ENCODE data around the gene DNAJC5G. TPM values are rescaled to one million over a fixed set of nuclear protein-coding genes. Genes with fewer than 3 reads are reported as not detected.

The DNAJC5G gene
- total and polyA plus RNA-seq, 2 of the 13 experiments (the other 11 are each of a cell fraction or from before 2014, with no cell fraction given) = 0.05 TPM; not detected in 1

- TF ChIP-seq CEBPZ (IDR thresholded peaks at IDR 0.05; ENCODE audit: low read length) (no peak), HIVEP1 (CRISPR knock-in tag; IDR thresholded peaks at IDR 0.05) (0 out of 2 replicates have a peak, but pooled peaks have one; percentile 13), TARDBP (CRISPR knock-in tag; IDR thresholded peaks at IDR 0.05) (0 out of 2 replicates have a peak, but pooled peaks have one; percentile 12), TBL1XR1 (IDR thresholded peaks at IDR 0.05; ENCODE audit: borderline replicate concordance, low read length, partially characterized antibody) (no peak), TEAD3 (CRISPR knock-in tag; optimal IDR thresholded peaks at IDR 0.05; ENCODE audit: borderline replicate concordance) (peak; percentile 13), THAP7 (CRISPR knock-in tag; IDR thresholded peaks at IDR 0.05) (0 out of 2 replicates have a peak, but pooled peaks have one; percentile 53), ZNF343 (CRISPR knock-in tag; IDR thresholded peaks at IDR 0.05) (no peak), MTA1 (CRISPR knock-in tag; IDR thresholded peaks at IDR 0.05; ENCODE audit: borderline replicate concordance) (0 out of 2 replicates have a peak, but pooled peaks have one; percentile 6), ZSCAN5A (CRISPR knock-in tag; IDR thresholded peaks at IDR 0.05; ENCODE audit: borderline replicate concordance) (peak; percentile 32; the same call in 1 of the 2 replicates), SNAI1 (CRISPR knock-in tag; IDR thresholded peaks at IDR 0.05; ENCODE audit: borderline replicate concordance) (0 out of 2 replicates have a peak, but pooled peaks have one; percentile 5), ZNF207 (IDR thresholded peaks at IDR 0.05; ENCODE audit: borderline replicate concordance) (no peak), ESRRA (CRISPR knock-in tag; IDR thresholded peaks at IDR 0.05; ENCODE audit: low read depth) (0 out of 2 replicates have a peak, but pooled peaks have one; percentile 2), PAWR (CRISPR knock-in tag; IDR thresholded peaks at IDR 0.05; ENCODE audit: borderline replicate concordance) (0 out of 2 replicates have a peak, but pooled peaks have one; percentile 26), SAFB2 (CRISPR knock-in tag; IDR thresholded peaks at IDR 0.05; ENCODE audit: borderline replicate concordance, low read depth) (0 out of 2 replicates have a peak, but pooled peaks have one; percentile 14), ZNF317 (CRISPR knock-in tag; IDR thresholded peaks at IDR 0.05) (0 out of 2 replicates have a peak, but pooled peaks have one; percentile 9), CSRNP1 (CRISPR knock-in tag; IDR thresholded peaks at IDR 0.05) (peak; percentile 69; the same call in 1 of the 2 replicates), MED8 (CRISPR knock-in tag; IDR thresholded peaks at IDR 0.05; ENCODE audit: insufficient replicate concordance) (peak; percentile 26), ZNF432 (CRISPR knock-in tag; IDR thresholded peaks at IDR 0.05; ENCODE audit: borderline replicate concordance) (0 out of 2 replicates have a peak, but pooled peaks have one; percentile 56), ZSCAN25 (CRISPR knock-in tag; IDR thresholded peaks at IDR 0.05) (0 out of 2 replicates have a peak, but pooled peaks have one; percentile 9), ZBTB8A (CRISPR knock-in tag; IDR thresholded peaks at IDR 0.05; ENCODE audit: borderline replicate concordance, low read depth) (0 out of 2 replicates have a peak, but pooled peaks have one; percentile 2), ZNF883 (CRISPR knock-in tag; IDR thresholded peaks at IDR 0.05; ENCODE audit: not compliant biosample characterization) (peak; percentile 14), SOX6 (IDR thresholded peaks at IDR 0.05) (no peak), SOX6 (CRISPR knock-in tag; IDR thresholded peaks at IDR 0.05) (no peak)
Measured at GRCh38 chr2:27322301-27322765, 47.1 kb downstream of the DNAJC5G start (continued).
